Astrocyte (in vitro differentiated cells and primary cell): ENCODE measurements around the gene NBEA. TPM values are rescaled to one million over a fixed set of nuclear protein-coding genes. Genes with fewer than 3 reads are reported as not detected.

Experiments used
- DNase-seq: peaks from one replicate; pipeline ENCODE4 v3.0.0-alpha.2; 2010; ENCODE audit warnings: low read depth
- FAIRE-seq: peaks from 2 replicates; lab custom pipeline; 2011; peaks lifted over from hg19 to GRCh38; lab: Jason Lieb, UNC
- H2AFZ ChIP-seq: 2 replicates; pipeline ENCODE4 v1.6.0; 2012; ENCODE audit warnings: low read depth, low read length, inconsistent platforms
- H3K27ac ChIP-seq: 2 replicates; pipeline ENCODE4 v1.5.1; 2011; ENCODE audit warnings: low read depth, low read length, inconsistent platforms
- H3K27me3 ChIP-seq: 2 replicates; pipeline ENCODE4 v1.6.0; 2011; ENCODE audit warnings: low read length, inconsistent platforms; ENCODE audit not compliant: insufficient read depth
- H3K36me3 ChIP-seq: 2 replicates; pipeline ENCODE4 v1.5.1; 2011; ENCODE audit warnings: low read length, inconsistent platforms; ENCODE audit not compliant: insufficient read depth
- H3K4me1 ChIP-seq: 2 replicates; pipeline ENCODE4 v1.5.1; 2011; ENCODE audit warnings: low read length, inconsistent platforms; ENCODE audit not compliant: insufficient read depth
- H3K4me2 ChIP-seq: 2 replicates; pipeline ENCODE4 v1.6.0; 2012; ENCODE audit warnings: low read length, inconsistent platforms
- H3K4me3 ChIP-seq: 2 replicates; pipeline ENCODE4 v1.5.1; 2011; ENCODE audit warnings: low read depth, mild to moderate bottlenecking, low read length, inconsistent platforms; ENCODE audit not compliant: insufficient read depth
- H3K79me2 ChIP-seq: 2 replicates; pipeline ENCODE4 v1.6.0; 2012; ENCODE audit warnings: mild to moderate bottlenecking, low read length, inconsistent platforms; ENCODE audit not compliant: insufficient read depth
- H3K9ac ChIP-seq: 2 replicates; pipeline ENCODE4 v1.6.0; 2012; ENCODE audit warnings: mild to moderate bottlenecking, low read length, inconsistent platforms
- H3K9me3 ChIP-seq: 2 replicates; pipeline ENCODE4 v1.5.1; 2012; ENCODE audit warnings: low read depth, mild to moderate bottlenecking, low read length, inconsistent platforms; ENCODE audit not compliant: insufficient read depth
- H4K20me1 ChIP-seq: 2 replicates; pipeline ENCODE4 v1.6.0; 2012; ENCODE audit warnings: low read length, inconsistent platforms; ENCODE audit not compliant: insufficient read depth
- H3K27ac Mint-ChIP-seq: one replicate; pipeline ENCODE4 v1.8.0; 2021; ENCODE audit warnings: mild to moderate bottlenecking, mixed read lengths; ENCODE audit not compliant: unreplicated experiment
- H3K27me3 Mint-ChIP-seq: one replicate; pipeline ENCODE4 v1.8.0; 2021; ENCODE audit warnings: low read depth, mixed read lengths; ENCODE audit not compliant: unreplicated experiment
- H3K36me3 Mint-ChIP-seq: one replicate; pipeline ENCODE4 v1.8.0; 2021; ENCODE audit warnings: low read depth, mixed read lengths; ENCODE audit not compliant: unreplicated experiment
- H3K4me1 Mint-ChIP-seq: one replicate; pipeline ENCODE4 v1.8.0; 2021; ENCODE audit warnings: low read depth, mixed read lengths; ENCODE audit not compliant: unreplicated experiment
- H3K4me3 Mint-ChIP-seq: one replicate; pipeline ENCODE4 v1.8.0; 2021; ENCODE audit warnings: mild to moderate bottlenecking, moderate library complexity, mixed read lengths; ENCODE audit not compliant: unreplicated experiment
- H3K9me3 Mint-ChIP-seq: one replicate; pipeline ENCODE4 v1.8.0; 2021; ENCODE audit warnings: mild to moderate bottlenecking, mixed read lengths; ENCODE audit not compliant: unreplicated experiment
- CTCF ChIP-seq: IDR thresholded peaks from 2 replicates; pipeline ENCODE4 v1.5.1; 2011; ENCODE audit warnings: low read depth, mild to moderate bottlenecking, inconsistent platforms, low read length, moderate library complexity; ENCODE audit not compliant: insufficient read depth
- EZH2 ChIP-seq: IDR thresholded peaks from 2 replicates; pipeline ENCODE4 v1.6.1; 2012; ENCODE audit warnings: mild to moderate bottlenecking, low read length, inconsistent platforms; ENCODE audit not compliant: insufficient read depth
- total RNA-seq: library from RNA; stranded (reverse); gene quantifications from 2 replicates; pipeline ENCODE4 v1.2.1, GENCODE V29; 2021

Gene NBEA
- total RNA-seq, 1 donor from 2014 or later: 7.8 TPM

GRCh38 chr13:35160896-35161295, 218.8 kb downstream of the NBEA start:
- Histone ChIP-seq H4K20me1 (no peaks in the 10 kb centered on the region), H3K4me2 (no peak overlapping the region), H2AFZ (no peak overlapping the region), H3K36me3 (no peaks in the 10 kb centered on the region), H3K27me3 (no peaks in the 10 kb centered on the region), H3K4me3 (no peak overlapping the region), H3K79me2 (no peaks in the 10 kb centered on the region), H3K4me1 (no peaks in the 10 kb centered on the region), H3K9ac (no peak overlapping the region), H3K9me3 (no peaks in the 10 kb centered on the region), H3K27ac (no peak overlapping the region)
- Mint-ChIP-seq H3K36me3 (no peaks in the 10 kb centered on the region), H3K4me3 (no peak overlapping the region), H3K27me3 (no peaks in the 10 kb centered on the region), H3K4me1 (peaks cover 5% of the 10 kb centered on the region), H3K27ac (no peak overlapping the region), H3K9me3 (no peaks in the 10 kb centered on the region)
- FAIRE-seq (no peak), DNase-seq (no peak)
- TF ChIP-seq EZH2: no peak
- no peak for TF ChIP-seq CTCF

- H3K27ac Mint-ChIP-seq: no peak overlapping the region
- Histone ChIP-seq H3K9ac (no peak overlapping the region), H3K9me3 (no peaks in the 10 kb centered on the region), H4K20me1 (no peaks in the 10 kb centered on the region), H3K27ac (no peak overlapping the region), H3K79me2 (no peaks in the 10 kb centered on the region), H3K27me3 (no peaks in the 10 kb centered on the region), H3K4me1 (no peaks in the 10 kb centered on the region), H3K36me3 (no peaks in the 10 kb centered on the region), H2AFZ (no peak overlapping the region), H3K4me2 (no peak overlapping the region), H3K4me3 (no peak overlapping the region)
- DNase-seq (no peak), FAIRE-seq (no peak)
- H3K4me1 Mint-ChIP-seq: peaks cover 3% of the 10 kb centered on the region
- TF ChIP-seq EZH2 (no peak), CTCF (no peak)
- no peaks in the 10 kb centered on the region for H3K9me3 Mint-ChIP-seq
- H3K4me3 Mint-ChIP-seq: no peak overlapping the region
- no peaks in the 10 kb centered on the region for H3K36me3 Mint-ChIP-seq
- no peaks in the 10 kb centered on the region for H3K27me3 Mint-ChIP-seq
Observed at GRCh38 chr13:35162420-35162819, 220.3 kb downstream of the NBEA start.

GRCh38 chr13:35163674-35164073, 221.6 kb downstream of the NBEA start:
- no peak overlapping the region for H3K27ac Mint-ChIP-seq

More at GRCh38 chr13:35163674-35164073, 221.6 kb downstream of the NBEA start:
- no peak for TF ChIP-seq CTCF
- H3K4me1 Mint-ChIP-seq: peaks cover 3% of the 10 kb centered on the region
- H3K27me3 ChIP-seq: no peaks in the 10 kb centered on the region
- no peaks in the 10 kb centered on the region for H3K4me1 ChIP-seq
- H3K4me2 ChIP-seq: no peak overlapping the region
- H3K9me3 Mint-ChIP-seq: no peaks in the 10 kb centered on the region
- no peaks in the 10 kb centered on the region for H3K36me3 Mint-ChIP-seq
- DNase-seq (no peak), FAIRE-seq (no peak)
- H4K20me1 ChIP-seq: no peaks in the 10 kb centered on the region
- no peak overlapping the region for H3K27ac ChIP-seq
- no peaks in the 10 kb centered on the region for H3K79me2 ChIP-seq
- H3K9me3 ChIP-seq: no peaks in the 10 kb centered on the region
- no peak overlapping the region for H3K4me3 Mint-ChIP-seq
- no peak overlapping the region for H3K4me3 ChIP-seq
- no peak overlapping the region for H3K9ac ChIP-seq
- no peaks in the 10 kb centered on the region for H3K27me3 Mint-ChIP-seq
- H3K36me3 ChIP-seq: no peaks in the 10 kb centered on the region
- H2AFZ ChIP-seq: no peak overlapping the region
